Measurements from ENCODE around the gene GSK3A.

The GSK3A gene

DNA sequence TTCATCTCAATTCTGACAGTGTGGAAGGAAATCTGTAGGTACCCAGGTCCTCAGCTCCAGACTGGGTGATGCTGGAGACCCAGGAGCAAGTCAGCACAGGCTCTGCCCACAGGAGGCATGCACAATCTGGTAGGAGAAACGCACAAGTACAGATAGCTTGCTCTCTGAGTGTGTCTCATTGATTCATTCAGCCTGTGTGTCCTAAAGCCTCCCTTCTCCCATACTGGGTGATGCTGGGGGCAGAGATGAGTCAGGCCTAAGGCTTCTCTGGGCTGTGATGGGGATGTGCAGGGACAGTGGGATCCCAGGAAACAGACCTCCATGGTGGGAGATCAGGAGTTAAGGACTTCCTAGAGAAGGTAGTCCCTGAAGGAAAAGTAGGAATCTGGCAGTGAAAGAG, 15.5 kb downstream of the GSK3A start:
- no peak for DNase-seq (ENCODE audit: low read depth)

DNA sequence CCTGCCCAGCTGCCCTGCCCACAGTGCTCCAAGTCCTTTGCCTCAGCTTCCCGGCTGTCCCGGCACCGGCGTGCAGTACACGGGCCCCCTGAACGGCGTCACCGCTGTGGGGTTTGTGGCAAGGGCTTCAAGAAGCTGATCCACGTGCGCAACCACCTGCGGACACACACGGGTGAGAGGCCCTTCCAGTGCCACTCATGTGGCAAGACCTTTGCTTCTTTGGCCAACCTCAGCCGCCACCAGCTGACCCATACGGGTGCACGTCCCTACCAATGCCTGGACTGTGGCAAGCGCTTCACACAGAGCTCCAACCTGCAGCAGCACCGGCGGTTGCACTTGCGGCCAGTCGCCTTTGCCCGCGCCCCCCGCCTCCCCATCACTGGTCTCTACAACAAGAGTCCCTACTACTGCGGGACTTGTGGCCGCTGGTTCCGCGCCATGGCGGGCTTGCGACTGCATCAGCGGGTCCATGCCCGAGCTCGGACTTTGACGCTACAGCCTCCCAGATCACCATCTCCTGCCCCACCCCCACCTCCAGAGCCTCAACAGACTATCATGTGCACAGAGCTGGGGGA, 16.6 kb downstream of the GSK3A start:
- DNase-seq (ENCODE audit: low read depth), result no peak

DNA sequence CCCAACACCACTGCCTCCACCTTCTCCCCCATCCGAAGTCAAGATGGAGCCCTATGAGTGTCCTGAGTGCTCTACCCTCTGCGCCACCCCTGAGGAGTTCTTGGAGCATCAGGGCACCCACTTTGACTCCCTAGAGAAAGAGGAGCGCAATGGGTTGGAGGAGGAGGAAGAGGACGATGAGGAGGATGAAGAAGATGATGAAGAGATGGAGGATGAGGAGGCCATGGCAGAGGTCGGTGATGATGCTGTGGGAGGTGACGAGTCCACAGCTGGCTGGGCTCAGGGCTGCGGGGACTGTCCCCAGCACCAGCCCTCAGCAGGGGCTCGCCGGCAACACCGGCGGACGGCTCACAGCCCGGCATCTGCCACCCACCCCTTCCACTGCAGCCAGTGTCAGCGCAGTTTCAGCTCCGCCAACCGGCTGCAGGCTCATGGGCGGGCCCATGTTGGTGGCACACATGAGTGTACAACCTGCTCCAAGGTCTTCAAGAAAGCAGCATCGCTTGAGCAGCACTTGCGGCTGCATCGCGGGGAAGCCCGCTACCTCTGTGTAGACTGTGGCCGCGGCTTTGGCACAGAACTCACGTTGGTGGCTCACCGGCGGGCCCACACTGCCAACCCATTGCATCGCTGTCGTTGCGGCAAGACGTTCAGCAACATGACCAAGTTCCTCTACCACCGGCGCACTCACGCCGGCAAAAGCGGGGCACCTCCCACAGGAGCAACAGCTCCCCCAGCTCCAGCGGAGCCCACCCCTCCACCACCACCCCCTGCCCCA, 17.3 kb downstream of the GSK3A start:
- no peak for DNase-seq (ENCODE audit: low read depth)

DNA sequence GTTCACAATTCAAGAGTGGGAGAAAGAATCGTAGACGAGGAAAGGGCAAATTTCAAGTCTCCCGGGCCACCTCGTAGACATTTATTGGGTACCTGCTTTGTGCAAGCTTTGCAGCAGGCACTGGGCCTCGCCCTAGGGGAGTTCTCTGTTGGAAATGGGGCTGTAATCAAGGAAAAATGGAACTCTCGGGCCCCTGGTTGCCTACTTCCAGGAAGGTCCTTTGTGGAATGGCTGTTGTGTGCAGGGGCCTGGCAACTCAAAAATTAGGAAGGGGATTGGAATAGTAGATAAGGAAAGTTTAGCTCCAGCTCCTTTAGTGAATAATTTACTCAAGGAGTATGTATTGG, 21.7 kb downstream of the GSK3A start:
- DNase-seq (ENCODE audit: low read depth), result no peak

DNA sequence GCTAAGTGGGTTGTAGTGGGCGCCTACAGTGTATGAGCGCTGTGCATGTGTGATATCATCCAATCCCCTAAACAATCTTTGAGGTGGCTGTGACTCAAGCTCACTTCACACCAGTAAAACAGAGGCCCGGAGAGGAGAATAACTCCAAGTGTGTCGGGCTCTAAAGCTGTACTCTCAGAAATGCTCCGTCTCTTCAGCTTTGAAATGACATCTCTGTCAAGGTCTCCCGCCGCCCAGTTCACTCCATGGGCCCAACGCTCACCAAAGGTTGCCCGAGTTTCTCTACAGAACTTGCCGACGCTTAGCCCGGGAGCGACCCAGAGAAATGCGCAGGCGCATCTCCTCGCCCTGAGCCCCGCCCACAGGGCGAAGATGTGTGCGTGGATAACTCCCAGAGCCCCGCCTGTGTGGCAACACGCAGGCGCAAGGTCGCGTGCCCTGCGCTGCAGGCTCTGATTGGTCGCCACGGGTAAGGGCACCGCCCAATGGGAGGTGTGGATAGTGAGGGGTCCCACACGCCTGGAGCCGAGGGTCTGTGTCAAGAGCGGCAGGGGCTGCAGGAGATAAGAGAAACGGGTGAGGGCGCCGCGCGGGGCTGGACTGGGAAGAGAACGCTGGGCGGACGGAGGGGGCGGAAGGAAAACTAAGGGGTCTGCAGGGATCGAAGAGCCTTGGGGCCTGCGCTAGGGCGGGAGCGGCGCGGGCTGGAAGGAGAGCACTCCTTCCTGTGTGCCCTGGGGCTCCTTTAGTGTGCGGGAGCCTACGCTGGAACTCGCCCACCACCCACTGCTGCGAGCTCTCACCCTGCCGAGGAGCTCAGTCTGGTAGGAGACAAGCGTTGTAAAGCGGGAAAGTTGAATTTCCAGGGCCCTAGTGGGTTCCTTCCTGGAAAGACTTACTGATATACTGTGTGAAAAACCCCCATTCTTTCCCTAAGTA, 22.3 kb downstream of the GSK3A start, which contains the start of gene ZNF526:
Gene ZNF526, plus strand, starts transcription at position 501 of the 939 bp plus-strand sequence. CDS start 4,092 bp downstream, outside the sequence.
- peak; percentile 94 for DNase-seq (ENCODE audit: low read depth)

DNA sequence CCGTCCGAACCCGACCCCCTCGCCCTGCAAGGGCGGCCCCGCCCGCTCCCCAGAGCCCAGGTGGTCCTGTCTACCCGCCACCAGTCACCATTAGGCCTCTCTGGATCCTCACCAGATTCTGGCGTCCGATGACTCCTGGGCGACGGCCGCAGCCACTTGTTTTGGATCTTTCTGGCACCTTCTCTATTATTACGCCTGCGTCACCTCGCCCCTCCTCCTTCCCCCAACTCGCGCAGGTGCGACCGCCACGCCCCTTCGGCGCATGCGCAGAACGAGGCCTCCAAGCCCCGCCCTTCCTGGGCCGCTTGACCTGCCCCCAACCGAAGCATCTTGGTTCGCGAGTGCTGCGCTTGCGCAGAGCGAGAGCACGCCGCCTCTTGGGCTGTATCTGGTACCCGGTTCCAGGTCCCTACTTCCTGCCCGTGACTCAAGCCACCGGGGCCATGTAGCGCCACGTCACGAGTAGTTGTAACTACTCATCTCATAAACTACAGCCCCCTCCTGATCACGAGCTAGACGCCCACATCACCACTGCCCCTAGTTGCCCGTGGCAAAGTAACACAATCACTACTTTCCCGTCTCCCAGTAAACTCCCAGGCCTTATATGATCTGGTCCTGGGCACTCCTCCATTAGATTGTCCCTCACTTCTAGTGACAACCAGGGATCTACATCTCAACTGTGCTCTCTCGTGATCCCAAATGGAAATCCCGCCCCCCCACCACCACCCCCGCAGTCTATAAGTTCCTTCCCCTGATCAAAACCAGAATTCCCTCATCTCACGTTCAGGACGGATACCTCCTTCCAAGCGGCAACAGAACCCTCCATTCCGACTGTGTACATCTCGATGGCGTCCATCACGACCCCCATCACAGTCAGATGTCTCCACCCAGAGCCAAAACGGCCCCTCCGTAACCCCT, 24.6 kb downstream of the GSK3A start, which contains the start of gene DEDD2:
Gene DEDD2, minus strand, starts transcription at position 158 of the 918 bp plus-strand sequence. CDS start 670 bp downstream, outside the sequence.
- DNase-seq (ENCODE audit: low read depth), result peak; percentile 96

DNA sequence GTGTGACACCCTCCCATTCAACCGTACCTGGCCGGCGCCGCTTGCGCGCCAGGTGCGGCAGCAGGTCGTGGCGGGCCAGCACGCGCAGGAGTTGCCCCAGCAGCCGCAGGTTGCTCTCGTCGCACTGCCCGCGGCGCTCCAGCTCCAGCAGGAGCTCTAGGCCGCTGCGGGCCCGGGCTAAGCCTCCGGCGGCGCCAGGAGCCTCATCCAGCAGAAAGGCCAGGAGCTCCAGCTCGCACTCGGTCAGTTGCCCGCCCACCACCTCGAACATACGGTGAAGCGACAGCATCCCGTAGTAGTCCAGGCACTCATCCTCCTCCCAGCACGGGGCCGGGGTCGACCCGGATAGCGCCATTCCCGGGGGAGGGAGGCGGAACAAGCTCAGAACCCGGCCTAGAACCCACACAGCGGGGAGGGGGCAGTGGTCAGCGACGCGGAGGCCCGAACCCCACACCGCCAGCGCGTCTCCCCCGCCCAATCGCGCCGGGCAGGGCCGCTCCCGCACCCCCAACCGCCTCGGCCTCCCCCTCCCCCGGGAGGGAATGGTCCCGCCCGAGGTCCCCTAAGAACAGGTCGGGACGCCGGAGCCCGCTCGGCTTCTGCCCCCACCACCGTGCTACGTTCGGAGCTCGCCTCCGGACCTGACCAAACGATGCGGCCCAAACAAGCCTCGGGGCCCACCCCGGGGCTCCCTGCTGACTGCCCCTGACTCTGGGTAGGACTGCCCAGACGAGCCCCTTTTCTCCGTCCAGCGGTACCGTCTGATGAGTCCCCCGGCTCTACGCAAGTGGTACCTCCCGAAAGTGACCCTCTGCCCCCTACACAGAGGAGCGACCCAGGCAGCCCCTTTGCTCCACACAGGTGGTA, 25.5 kb downstream of the GSK3A start:
- DNase-seq (ENCODE audit: low read depth), result no peak

DNA sequence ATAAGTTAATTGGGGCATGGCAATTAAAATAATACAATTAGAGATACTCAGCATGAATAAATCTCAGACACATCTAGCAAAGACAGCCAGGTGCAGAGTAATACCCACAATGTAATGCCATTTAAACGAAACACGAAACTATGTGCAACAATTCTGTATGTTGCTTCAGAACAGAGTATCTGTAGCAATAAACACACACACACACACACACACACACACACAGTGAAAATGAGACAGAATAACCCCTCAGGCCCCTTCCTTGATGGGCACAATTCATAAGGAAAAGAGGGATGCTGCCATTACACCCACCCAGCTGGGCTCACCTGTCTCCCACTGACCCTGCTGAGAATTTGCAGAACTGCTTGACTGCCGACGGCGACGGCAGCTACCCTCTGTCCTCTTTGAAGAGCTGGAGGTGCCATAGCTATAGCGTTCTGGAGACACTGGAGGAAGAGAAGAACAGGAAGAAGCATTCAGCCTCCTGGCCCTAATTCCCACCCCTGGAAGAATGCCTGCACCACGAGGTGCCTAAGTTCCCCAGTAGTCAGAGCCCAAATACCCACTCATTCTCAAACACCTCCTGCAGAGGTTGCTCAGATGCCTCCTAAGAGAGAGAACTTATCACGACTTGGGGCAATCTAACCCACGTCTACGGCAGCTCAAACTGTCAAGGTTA, 27.5 kb downstream of the GSK3A start:
- no peak for DNase-seq (ENCODE audit: low read depth)

DNA sequence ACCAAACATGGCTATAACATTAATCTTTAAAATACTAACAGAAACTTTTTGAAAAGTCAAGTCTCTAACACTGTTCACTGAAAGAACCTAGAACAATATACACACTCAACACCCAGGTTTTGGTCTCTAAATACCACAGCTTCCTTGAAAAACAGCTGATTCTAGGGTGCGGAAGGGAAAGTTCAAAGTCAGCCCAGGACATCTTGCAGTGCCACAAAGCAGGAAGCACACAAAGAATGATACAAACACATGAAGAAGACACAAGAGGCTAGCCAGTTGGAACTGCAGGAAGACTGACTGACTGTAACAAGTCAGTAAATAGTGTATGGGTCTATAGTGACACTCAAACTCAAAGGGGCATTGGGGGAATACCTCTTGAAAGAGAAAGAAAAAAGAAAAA, 29.5 kb downstream of the GSK3A start:
- no peak for DNase-seq (ENCODE audit: low read depth)

DNA sequence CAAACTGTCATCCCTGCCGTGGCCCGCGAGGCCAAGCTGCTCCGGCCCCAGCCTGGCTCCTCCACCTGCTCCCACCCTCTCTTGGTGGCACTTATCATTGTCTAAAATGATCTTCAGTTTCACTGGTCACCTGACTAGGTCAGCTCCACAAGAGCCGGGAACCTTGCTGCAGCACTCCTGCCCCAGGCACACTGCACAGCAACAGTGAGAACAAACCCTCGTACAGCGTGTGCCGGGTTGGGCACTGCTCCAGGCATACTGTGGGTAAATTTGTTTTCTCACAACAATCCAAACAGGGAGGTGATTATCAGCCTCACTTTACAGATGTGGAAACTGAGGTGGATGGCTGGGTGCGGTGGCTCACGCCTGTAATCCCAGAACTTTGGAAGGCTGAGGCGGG, 33.8 kb downstream of the GSK3A start:
- DNase-seq (ENCODE audit: low read depth), result no peak

DNA sequence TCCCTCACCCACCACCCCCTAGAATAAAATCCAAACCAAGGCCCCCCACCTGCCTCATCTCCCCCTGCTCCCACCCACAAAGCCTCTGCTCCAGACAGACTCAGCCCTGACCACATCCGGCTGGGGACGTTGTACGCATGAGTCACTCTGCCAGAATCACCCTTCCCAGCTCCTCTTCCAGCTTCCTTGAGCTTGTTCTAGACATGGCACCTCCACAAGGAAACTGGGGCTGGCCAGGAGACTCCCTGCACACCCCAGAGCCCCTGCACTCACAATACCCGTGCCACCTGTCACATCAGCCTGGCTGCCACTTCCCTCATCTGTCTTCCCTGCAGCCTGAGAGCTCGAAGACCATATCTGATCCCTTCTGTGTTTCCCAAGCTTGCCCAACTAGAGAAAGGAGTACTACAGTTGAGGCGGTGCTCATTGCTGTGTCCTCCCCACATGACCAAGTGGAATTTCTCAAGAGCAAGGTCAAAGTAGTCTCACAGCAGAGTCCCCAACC, 34.6 kb downstream of the GSK3A start:
- DNase-seq (ENCODE audit: low read depth), result peak; percentile 57

DNA sequence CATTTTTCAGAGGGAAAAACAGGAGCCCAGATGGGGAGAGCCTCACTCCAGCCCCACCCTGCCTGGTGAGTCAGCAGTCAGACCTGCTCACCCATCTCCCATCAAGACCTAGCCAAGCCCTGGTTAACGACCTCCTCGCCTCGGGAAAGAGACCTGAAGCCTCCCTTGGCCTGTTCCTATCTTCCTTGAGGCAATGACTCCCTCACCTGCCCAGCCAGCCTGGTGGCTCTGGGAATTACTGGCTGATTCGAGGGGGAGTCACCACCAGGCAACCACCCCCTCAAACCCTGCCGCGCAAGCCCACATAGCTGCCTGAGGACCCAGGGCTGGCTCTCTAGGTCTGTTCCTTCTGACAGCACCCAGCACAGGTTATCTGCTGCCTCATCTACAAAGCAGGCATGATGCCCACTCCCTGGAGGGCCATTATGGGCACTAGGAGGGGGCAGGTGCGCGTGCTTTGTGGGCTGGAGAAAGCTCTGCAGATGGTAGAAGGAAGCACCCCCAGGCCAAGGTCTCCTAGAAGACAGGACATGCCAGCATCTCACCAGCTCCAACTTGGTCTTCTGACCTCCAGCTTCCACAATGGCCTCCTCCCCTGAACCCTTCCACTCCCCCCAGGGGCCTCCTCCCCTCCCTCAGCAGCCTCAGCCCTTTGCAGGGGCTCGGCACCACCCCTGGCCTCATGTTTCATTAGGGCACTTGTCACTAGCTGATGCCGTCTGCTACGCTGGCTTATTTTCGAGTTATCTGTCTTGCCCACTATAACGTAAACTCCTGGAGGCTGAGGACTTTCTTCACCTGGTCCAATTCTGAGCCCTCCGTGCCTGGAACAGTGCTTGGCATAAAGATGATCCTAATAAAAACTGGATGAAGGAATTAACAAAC, 35.3 kb downstream of the GSK3A start:
- no peak for DNase-seq (ENCODE audit: low read depth)

DNA sequence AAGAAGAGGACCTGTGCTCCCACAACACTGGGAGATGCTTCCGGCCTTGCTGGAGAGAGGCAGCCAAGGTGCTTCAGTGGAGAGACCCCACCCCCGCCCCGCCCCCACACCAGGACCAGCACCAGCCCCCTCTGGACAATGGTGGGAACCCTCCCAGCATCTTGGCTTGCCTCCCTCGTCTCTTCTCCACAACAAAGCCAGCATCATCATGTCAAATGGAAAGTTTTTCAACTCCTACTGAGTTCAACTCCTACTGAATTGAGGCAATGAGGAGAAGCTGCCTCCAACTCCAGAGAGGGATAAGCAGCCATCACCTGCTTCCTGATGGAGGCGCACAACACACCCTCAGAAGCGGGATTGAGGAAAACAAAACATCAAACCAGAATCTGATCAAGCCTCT, 37.7 kb downstream of the GSK3A start:
- DNase-seq (ENCODE audit: low read depth), result no peak

DNA sequence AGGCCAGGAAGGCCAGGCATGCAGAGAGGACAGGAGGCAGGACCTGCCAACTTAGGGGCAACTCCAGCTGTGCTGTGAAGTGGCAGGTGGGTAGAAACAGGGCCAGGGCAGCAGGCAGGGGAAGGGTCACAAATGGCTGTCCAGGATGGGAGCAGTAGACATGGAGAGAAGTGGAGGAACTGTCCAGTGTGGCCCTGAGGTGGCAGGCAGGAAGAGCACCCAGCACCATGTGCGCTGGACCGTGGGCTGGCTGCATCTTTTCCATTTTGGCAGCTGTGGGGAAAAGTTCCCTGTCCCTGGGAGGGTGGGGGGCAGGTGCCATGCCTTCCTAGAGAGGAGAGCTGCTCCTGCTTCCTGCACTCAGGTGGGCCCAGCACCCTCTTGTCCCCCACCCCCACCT, 38.7 kb downstream of the GSK3A start:
- no peak for DNase-seq (ENCODE audit: low read depth)

DNA sequence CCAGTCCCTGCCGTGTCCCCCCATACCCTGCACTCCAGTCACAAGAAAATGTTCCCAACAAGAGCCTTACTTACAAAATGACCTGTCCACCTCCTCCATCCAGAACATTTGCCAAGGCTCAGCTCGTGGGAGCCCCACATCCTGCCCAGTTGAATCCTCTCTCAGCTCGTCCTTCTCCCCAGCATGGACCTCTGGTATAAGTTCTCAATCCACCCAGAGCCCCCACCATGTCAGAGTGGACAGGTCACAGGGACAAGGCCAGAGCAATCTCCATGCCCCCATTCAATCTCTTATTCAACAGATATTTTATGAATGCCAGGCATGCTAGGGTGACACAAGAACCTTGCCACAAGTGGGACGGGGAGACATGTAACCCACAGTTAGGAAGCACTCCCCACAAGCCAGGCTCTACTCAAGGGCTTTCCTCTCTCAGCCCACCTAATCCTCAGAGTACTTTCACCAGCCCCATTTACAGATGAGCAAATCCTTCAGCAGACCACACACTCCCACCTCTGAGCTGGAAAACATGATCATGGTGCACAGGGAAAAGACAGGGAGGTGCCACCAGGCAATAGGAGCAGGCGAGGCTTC, 40.0 kb downstream of the GSK3A start:
- no peak for DNase-seq (ENCODE audit: low read depth)

DNA sequence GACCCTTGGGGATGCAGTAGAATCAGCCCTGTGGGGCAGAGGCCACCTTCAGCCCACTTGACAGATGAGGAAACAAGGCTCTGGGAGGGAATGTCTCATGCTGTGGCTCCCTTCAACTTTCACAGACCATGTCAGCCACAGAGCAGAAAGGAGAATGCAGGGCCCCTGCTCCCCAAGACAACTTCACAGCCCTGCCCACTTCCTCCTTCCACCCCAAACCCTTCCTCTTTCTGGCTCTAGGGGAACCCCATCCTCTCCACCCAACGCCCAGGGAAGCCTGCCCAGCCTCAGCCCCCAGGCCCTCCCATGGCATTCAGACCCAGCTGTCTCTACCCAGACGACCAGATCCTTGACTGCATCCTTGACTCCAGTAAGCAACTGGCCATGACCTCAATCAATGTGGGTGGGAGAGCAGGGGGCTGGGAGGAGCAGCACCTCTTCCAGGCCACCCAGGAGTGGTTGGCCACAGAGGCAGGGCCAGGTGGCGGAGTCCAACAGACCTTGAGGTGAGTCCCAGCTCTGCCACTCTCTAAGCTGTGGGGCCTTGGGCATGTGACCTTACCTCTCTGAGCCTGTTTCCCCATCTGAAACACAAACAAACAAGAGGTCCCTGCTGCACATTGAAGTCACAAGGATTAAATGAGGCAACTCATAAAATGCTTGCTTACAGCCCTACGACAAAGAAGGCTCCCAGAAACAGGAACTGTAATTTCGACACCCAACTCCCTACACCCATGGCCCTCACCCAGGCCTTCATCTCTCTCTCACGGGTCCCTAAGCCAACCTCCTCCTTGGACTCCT, 40.7 kb downstream of the GSK3A start:
- DNase-seq (ENCODE audit: low read depth), result no peak

DNA sequence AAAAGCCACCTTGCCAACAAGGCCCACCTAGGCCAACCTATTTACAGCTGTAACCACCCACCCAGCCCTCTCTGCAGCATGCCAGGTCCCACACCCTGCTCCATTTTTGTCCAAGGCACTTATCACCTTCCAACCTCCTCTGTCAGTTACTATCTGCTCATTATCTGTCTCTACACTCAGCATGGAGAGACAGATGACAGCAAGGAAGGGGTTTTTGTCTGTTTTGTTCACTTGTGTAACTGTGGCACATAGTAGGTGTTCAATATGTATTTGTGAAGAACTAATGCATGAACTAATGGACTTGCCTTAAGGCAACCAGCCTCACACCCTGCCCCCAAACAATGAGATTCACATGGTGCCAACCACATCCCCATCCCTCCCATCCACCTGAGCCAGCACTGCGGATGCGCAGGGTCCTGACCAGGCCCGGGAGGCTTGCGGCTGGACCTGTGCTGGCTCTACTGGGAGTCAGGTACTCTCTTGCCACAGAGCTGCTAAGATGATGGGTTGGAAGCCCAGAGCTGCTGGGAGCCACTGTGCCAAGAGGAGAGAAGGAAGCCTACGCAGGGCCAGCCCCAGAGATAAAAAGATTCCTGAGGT, 42.2 kb downstream of the GSK3A start:
- DNase-seq (ENCODE audit: low read depth), result no peak

Measured in GM04504 (cell line).